Measurements from ENCODE around the gene TMEM223.

Gene TMEM223

GRCh38 chr11:62796281-62796680 is 4.5 kb upstream of the TMEM223 start:
- no peak for DNase-seq (ENCODE audit: low read depth)
- H3K4me3 ChIP-seq (ENCODE audit: control insufficient read depth, low read depth, low read length) = no peak overlapping the region
- TF ChIP-seq CTCF (conservative IDR thresholded peaks at IDR 0.05; ENCODE audit: control insufficient read depth, insufficient read depth, low read depth, low read length) = no peak

- TF ChIP-seq CTCF (conservative IDR thresholded peaks at IDR 0.05; ENCODE audit: control insufficient read depth, insufficient read depth, low read depth, low read length) = no peak
- no peak for DNase-seq (ENCODE audit: low read depth)
- no peak overlapping the region for H3K4me3 ChIP-seq (ENCODE audit: control insufficient read depth, low read depth, low read length)
Observed at GRCh38 chr11:62794201-62794775, 2.5 kb upstream of the TMEM223 start.

- peak overlapping the region; percentile 16 for H3K4me3 ChIP-seq (ENCODE audit: control insufficient read depth, low read depth, low read length)
- no peak for TF ChIP-seq CTCF (conservative IDR thresholded peaks at IDR 0.05; ENCODE audit: control insufficient read depth, insufficient read depth, low read depth, low read length)
- DNase-seq (ENCODE audit: low read depth) = no peak
Observed at GRCh38 chr11:62792202-62792575, 383 bp upstream of the TMEM223 start.

GRCh38 chr11:62789576-62789975 is 2.2 kb downstream of the TMEM223 start:
- DNase-seq (ENCODE audit: low read depth) = no peak
- TF ChIP-seq CTCF (conservative IDR thresholded peaks at IDR 0.05; ENCODE audit: control insufficient read depth, insufficient read depth, low read depth, low read length) = no peak
- no peak overlapping the region for H3K4me3 ChIP-seq (ENCODE audit: control insufficient read depth, low read depth, low read length)

GRCh38 chr11:62788991-62789390 is 2.8 kb downstream of the TMEM223 start:
- TF ChIP-seq CTCF (conservative IDR thresholded peaks at IDR 0.05; ENCODE audit: control insufficient read depth, insufficient read depth, low read depth, low read length) = no peak
- DNase-seq (ENCODE audit: low read depth) = no peak
- H3K4me3 ChIP-seq (ENCODE audit: control insufficient read depth, low read depth, low read length) = no peak overlapping the region

GRCh38 chr11:62787005-62787759 is 4.6 kb downstream of the TMEM223 start, which contains the start of gene TMEM179B:
Gene TMEM179B, plus strand, starts transcription at chr11:62787402. Its CDS starts 30 bp downstream, at chr11:62787432.
- DNase-seq (ENCODE audit: low read depth) = peak; percentile 97

More at GRCh38 chr11:62787005-62787759, 4.6 kb downstream of the TMEM223 start, which contains the start of gene TMEM179B:
- TF ChIP-seq CTCF (conservative IDR thresholded peaks at IDR 0.05; ENCODE audit: control insufficient read depth, insufficient read depth, low read depth, low read length) = peak; percentile 40
- H3K4me3 ChIP-seq (ENCODE audit: control insufficient read depth, low read depth, low read length) = peak within 1 kb of the TSS; percentile 93

Measured in fibroblast of mammary gland (primary cell).